DMS153 treated with DMSO at 0.1 percent for 48 hours (cell line): ENCODE data around the gene ZNF827.

ENCODE experiments used
- DNase-seq: peaks from one replicate; lab custom pipeline; 2025; ENCODE audit not compliant: unreplicated experiment; lab: John Stamatoyannopoulos, UW

ZNF827 gene

DNA sequence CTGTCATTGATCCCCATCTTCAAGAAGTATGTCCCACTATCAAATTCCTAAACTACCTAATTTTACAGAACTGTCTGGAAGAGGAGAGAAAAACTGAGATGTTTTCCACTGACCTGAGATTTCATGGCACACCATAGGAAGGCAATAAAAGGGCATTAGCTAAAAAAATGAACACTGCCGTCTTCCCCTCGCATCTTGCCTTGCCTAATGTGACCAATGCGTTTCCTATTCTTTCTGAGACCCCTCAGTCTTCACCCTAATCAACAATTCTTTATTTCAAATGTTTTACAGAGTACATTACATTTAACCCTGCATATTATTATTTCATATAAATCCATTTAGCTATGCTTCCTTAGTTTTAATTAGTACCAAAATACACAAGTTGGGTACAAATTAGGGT is 43.6 kb downstream of the ZNF827 start:
- DNase-seq: no peak

- no peak for DNase-seq
Measured at GRCh38 chr4:145891958-145892357, 46.7 kb downstream of the ZNF827 start.

DNA sequence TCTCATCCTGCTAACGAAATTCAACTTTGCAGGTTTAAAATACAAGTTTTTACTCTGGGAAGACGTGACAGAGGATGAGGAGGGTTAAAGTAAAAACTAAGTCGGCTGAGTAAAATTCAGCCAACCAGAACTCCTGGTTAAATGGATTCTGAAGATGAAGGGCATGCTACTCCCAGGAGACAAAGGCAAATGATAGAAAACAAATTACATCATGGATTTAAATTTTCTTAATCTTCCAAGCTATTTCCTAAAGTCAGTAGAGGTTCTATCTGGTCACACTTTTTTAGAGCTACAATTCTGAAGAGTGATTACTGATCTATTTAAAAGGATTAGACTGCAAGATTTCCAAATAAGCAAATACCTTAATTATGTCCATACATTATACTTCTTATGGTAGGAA is 47.9 kb downstream of the ZNF827 start:
- no peak for DNase-seq

GRCh38 chr4:145888393-145888792 is 50.2 kb downstream of the ZNF827 start:
- DNase-seq: no peak

GRCh38 chr4:145887241-145887991 is 51.2 kb downstream of the ZNF827 start:
- no peak for DNase-seq

DNA sequence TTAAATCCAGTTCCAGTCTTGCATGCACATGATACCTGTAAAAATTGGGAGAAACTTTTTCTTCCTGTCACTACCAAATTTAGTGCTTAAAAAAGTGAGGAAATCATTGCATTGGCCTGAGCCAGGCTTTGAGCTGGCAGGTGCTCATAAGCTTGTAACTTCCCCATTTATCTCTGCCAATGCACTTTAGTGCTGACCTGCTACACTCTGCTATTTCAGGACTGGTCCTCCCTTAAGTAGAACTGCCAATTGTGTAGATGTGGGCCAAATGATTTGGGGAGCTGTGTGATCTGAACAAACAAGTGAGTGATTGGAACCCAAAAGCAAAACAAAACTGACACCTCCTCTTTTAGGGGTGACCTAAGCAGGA is 51.8 kb downstream of the ZNF827 start:
- no peak for DNase-seq

DNA sequence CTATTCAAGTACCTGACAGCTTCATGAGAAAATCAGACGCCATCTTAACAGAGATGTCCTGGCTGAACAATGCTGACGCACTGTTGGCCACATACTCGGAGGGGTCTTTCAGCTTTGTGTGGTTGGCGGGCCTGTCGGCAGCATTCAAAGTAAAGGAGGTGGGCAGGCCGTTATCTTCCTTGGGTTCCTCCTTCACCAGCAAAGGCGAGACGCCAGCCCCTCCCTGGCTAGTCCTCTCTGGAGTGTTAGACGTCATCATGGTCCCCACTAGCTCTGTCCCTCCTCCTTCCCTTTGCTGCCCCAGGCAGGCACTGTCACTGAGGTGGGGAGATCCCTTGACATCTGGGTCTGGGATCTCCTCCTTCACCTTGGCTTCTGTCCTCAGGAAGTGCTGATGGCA is 53.0 kb downstream of the ZNF827 start:
- no peak for DNase-seq

GRCh38 chr4:145884775-145885174 is 53.8 kb downstream of the ZNF827 start:
- no peak for DNase-seq

DNA sequence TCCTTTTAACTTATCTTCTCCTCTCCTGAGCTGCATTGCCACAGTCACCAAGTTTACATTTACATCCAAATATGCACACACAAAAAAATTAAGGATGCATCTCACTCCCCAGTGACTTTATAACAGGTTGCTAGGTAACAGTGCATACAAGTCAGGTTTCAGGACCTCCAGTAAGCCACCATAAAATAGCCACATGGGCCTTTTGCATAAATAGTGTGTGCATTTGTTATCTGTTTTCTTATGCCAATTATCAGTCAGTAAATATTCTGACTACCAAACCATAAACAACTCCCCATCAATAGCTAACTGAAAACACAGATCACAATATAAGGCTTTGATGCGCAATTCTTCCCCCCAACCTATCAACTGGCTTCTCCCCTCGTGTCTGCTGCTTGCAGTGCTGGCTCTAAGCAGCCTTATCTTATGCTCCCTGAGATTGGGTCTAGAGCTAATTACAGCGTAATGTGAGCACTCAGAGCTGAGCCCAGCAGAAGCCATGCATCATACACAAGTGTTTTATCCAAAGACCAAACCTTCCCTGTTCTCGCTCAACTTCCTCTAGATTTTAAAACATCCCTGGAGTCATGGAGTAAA is 55.4 kb downstream of the ZNF827 start:
- DNase-seq: no peak

GRCh38 chr4:145882604-145883003 is 56.0 kb downstream of the ZNF827 start:
- DNase-seq: no peak

- DNase-seq: peak; percentile 75
Measured at GRCh38 chr4:145881989-145882388, 56.6 kb downstream of the ZNF827 start.

- DNase-seq: no peak
Measured at GRCh38 chr4:145881576-145881975, 57.0 kb downstream of the ZNF827 start.

- no peak for DNase-seq
Measured at GRCh38 chr4:145880355-145880960, 58.2 kb downstream of the ZNF827 start.

DNA sequence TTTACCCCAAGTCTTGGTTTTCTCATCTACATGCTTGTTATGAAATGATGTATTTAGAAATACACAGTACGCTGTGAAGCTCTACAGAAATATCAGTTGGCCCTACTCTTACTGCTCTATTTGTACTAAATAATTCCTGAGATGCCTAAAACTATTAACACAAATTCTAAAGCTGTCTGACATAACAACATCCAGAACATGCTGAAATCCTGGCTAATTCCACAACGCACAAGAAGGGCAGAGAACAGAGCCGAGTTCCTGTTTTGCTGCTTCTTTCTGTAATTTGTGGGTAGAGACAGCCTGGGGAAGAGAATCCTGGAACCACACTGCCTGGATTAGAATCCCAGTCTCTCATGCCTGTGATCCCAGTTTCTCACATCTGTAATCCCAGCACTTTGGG is 59.0 kb downstream of the ZNF827 start:
- DNase-seq: no peak

- DNase-seq: no peak
Measured at GRCh38 chr4:145878501-145879435, 59.9 kb downstream of the ZNF827 start.

DNA sequence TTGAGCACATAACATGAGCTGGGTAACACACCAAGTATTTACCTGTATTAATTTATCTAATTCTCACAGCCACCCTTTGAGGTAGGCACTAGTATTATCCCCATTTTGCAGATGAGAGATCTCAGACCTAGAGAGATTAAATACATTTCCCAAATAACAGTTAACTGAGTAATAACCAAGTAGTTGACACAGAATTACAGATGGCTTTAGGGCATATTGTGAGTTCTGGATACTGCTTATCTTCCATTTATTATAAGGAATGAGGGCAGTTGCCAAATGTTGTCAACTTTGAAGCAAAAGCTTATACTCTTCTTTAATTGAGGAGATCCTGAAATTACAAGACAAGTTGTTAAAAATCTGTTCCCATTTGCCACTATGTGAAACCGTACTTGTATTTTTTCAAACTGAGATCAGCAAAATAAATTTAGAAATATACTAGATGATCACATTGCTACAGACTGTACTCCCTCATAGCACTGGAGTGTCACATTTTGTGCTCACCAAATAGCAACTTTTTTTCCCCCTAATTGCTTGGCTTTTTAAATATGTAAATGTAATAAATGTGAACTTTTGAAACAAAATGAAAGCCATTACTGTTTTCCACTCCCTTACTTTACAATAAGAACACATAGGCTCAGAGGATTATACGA is 62.0 kb downstream of the ZNF827 start:
- no peak for DNase-seq

DNA sequence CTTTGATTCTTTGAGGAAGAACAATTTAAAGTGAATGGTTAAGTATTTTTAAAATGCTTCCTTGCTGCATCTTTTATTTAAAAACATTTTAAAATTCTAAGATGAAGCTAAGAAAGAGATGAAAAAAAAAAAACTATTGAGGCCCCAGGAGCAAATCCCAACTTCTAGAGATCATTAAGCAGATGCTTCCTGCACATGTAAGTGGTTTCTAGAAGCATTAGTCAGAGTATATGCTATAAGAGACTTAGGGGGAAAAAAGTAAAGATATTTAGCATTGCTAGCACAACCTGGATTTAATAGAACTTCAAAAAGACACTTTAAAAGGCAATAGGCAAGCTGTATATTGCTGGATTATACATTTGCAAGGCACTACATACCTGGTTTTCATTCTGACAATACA is 64.7 kb downstream of the ZNF827 start:
- DNase-seq: no peak

DNA sequence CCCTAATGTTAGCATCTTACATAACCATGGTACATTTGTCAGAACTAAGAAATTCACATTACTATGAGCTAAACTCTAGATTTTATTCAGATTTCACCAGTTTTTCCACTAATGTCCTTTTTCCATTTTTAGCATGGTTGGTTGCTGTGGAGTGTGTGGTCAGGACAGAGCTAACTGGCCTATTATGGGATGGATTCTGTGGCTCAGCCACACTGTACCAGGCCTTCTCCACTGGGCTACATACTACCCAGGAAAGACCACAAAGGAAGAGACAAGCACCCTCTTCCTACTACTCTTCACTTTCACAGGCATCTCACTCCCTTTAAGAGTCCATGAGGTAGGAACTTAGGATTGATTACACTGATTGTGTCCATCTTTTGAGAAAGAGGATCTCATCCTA is 67.4 kb downstream of the ZNF827 start:
- no peak for DNase-seq

- DNase-seq: no peak
Measured at GRCh38 chr4:145870155-145871020, 68.2 kb downstream of the ZNF827 start.
